ENCODE data around the gene CHD1L. TPM values are rescaled to one million over a fixed set of nuclear protein-coding genes. Genes with fewer than 3 reads are reported as not detected.

Gene CHD1L
- total and polyA plus RNA-seq, 2 of the 13 experiments (the other 11 are each of a cell fraction or from before 2014, with no cell fraction given): 74.3 to 111 TPM

DNA sequence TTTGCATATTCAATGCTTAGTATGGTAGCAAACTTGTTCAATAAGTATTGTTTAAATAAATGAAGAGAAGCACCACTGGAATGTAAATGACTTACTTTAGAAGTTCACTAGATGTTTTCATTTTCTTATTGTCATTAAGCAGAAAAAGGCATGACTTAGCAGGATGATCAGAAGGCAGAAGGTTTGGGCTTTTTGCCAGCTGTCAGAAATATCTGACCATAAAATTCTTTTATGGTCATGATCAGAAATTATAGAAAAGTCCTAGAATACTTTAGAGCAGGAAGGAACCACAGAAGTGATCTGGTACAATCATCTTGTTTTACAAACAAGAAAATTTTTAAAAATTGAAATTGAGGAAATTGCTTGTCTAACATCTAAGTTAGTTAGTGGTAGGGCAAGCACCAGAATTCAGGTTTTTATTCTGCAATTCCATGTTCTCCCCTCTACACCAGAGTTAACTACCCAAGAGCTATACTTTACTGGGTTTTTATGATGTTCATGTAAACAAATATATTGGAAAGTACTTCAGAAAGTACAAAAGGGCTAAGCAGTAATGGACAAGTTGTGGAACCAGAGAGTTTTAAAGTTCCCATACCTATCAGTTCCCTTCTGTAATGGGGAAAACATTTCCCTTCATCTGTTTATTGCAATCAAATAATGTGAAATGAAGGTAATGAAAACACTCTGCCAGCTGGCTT, 27.5 kb upstream of the CHD1L start (continued):
- no peak for TF ChIP-seq ZFP82 (CRISPR knock-in tag; IDR thresholded peaks at IDR 0.05; ENCODE audit: borderline replicate concordance)
- 0 out of 2 replicates have a peak, but pooled peaks have one; percentile 50 for TF ChIP-seq ELF4 (CRISPR knock-in tag; IDR thresholded peaks at IDR 0.05; ENCODE audit: borderline replicate concordance)
- TF ChIP-seq ZFP36L2 (CRISPR knock-in tag; IDR thresholded peaks at IDR 0.05): no peak
- no peak for TF ChIP-seq SMARCE1 (IDR thresholded peaks at IDR 0.05; ENCODE audit: borderline replicate concordance)
- TF ChIP-seq ASH2L (IDR thresholded peaks at IDR 0.05; ENCODE audit: insufficient read length, low read depth, low read length): no peak
- TF ChIP-seq ZNF331 (CRISPR knock-in tag; IDR thresholded peaks at IDR 0.05): no peak
- TF ChIP-seq, protein P1, sequence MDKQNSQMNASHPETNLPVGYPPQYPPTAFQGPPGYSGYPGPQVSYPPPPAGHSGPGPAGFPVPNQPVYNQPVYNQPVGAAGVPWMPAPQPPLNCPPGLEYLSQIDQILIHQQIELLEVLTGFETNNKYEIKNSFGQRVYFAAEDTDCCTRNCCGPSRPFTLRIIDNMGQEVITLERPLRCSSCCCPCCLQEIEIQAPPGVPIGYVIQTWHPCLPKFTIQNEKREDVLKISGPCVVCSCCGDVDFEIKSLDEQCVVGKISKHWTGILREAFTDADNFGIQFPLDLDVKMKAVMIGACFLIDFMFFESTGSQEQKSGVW (CRISPR knock-in tag; IDR thresholded peaks at IDR 0.05; ENCODE audit: borderline replicate concordance): no peak
- TF ChIP-seq NCOA2 (CRISPR knock-in tag; IDR thresholded peaks at IDR 0.05): no peak
- no peak for TF ChIP-seq NFIB (CRISPR knock-in tag; IDR thresholded peaks at IDR 0.05; ENCODE audit: borderline replicate concordance)
- TF ChIP-seq SALL2 (CRISPR knock-in tag; IDR thresholded peaks at IDR 0.05): no peak
- TF ChIP-seq, protein P2, sequence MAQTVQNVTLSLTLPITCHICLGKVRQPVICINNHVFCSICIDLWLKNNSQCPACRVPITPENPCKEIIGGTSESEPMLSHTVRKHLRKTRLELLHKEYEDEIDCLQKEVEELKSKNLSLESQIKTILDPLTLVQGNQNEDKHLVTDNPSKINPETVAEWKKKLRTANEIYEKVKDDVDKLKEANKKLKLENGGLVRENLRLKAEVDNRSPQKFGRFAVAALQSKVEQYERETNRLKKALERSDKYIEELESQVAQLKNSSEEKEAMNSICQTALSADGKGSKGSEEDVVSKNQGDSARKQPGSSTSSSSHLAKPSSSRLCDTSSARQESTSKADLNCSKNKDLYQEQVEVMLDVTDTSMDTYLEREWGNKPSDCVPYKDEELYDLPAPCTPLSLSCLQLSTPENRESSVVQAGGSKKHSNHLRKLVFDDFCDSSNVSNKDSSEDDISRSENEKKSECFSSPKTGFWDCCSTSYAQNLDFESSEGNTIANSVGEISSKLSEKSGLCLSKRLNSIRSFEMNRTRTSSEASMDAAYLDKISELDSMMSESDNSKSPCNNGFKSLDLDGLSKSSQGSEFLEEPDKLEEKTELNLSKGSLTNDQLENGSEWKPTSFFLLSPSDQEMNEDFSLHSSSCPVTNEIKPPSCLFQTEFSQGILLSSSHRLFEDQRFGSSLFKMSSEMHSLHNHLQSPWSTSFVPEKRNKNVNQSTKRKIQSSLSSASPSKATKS (CRISPR knock-in tag; IDR thresholded peaks at IDR 0.05): peak; percentile 57; the same call in 1 of the 2 replicates
- no peak for TF ChIP-seq KDM5B (CRISPR knock-in tag; IDR thresholded peaks at IDR 0.05; ENCODE audit: borderline replicate concordance)
- TF ChIP-seq AGO1 (IDR thresholded peaks at IDR 0.05; ENCODE audit: low read depth, low read length, poor library complexity, severe bottlenecking): no peak
- no peak for TF ChIP-seq KAT7 (CRISPR knock-in tag; IDR thresholded peaks at IDR 0.05; ENCODE audit: borderline replicate concordance)
- 0 out of 2 replicates have a peak, but pooled peaks have one; percentile 16 for TF ChIP-seq KLF6 (CRISPR knock-in tag; IDR thresholded peaks at IDR 0.05)
- TF ChIP-seq, protein P3, sequence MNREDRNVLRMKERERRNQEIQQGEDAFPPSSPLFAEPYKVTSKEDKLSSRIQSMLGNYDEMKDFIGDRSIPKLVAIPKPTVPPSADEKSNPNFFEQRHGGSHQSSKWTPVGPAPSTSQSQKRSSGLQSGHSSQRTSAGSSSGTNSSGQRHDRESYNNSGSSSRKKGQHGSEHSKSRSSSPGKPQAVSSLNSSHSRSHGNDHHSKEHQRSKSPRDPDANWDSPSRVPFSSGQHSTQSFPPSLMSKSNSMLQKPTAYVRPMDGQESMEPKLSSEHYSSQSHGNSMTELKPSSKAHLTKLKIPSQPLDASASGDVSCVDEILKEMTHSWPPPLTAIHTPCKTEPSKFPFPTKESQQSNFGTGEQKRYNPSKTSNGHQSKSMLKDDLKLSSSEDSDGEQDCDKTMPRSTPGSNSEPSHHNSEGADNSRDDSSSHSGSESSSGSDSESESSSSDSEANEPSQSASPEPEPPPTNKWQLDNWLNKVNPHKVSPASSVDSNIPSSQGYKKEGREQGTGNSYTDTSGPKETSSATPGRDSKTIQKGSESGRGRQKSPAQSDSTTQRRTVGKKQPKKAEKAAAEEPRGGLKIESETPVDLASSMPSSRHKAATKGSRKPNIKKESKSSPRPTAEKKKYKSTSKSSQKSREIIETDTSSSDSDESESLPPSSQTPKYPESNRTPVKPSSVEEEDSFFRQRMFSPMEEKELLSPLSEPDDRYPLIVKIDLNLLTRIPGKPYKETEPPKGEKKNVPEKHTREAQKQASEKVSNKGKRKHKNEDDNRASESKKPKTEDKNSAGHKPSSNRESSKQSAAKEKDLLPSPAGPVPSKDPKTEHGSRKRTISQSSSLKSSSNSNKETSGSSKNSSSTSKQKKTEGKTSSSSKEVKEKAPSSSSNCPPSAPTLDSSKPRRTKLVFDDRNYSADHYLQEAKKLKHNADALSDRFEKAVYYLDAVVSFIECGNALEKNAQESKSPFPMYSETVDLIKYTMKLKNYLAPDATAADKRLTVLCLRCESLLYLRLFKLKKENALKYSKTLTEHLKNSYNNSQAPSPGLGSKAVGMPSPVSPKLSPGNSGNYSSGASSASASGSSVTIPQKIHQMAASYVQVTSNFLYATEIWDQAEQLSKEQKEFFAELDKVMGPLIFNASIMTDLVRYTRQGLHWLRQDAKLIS (CRISPR knock-in tag; IDR thresholded peaks at IDR 0.05): 0 out of 2 replicates have a peak, but pooled peaks have one; percentile 33
- no peak for TF ChIP-seq TCF12 (IDR thresholded peaks at IDR 0.05)
- no peak for TF ChIP-seq TCF12 (CRISPR knock-in tag; IDR thresholded peaks at IDR 0.05)
- TF ChIP-seq POLR2AphosphoS5 (IDR thresholded peaks at IDR 0.05; ENCODE audit: low read depth, low read length): 0 out of 2 replicates have a peak, but pooled peaks have one; percentile 40
- TF ChIP-seq ZBTB42 (CRISPR knock-in tag; IDR thresholded peaks at IDR 0.05): no peak
- TF ChIP-seq, protein P4, sequence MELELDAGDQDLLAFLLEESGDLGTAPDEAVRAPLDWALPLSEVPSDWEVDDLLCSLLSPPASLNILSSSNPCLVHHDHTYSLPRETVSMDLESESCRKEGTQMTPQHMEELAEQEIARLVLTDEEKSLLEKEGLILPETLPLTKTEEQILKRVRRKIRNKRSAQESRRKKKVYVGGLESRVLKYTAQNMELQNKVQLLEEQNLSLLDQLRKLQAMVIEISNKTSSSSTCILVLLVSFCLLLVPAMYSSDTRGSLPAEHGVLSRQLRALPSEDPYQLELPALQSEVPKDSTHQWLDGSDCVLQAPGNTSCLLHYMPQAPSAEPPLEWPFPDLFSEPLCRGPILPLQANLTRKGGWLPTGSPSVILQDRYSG (CRISPR knock-in tag; IDR thresholded peaks at IDR 0.05): no peak
- no peak for TF ChIP-seq TRIM24 (CRISPR knock-in tag; IDR thresholded peaks at IDR 0.05)
